SK-N-SH treated with all-trans-retinoic acid at 6 μM for 48 hours (cell line): Measurements from ENCODE around the gene MTCH1.

Experiments
- ATAC-seq: fragments of 200-7000 bp; cut with Tn5 transposase; 3 replicates; pipeline ENCODE4 v1.9.1; 2020; ENCODE audit warnings: mild to moderate bottlenecking, moderate library complexity
- ARNTL ChIP-seq: fragments of 450-650 bp; formaldehyde crosslinking; IDR thresholded peaks from 2 replicates; pipeline ENCODE4 v1.5.0; 2020; ENCODE audit warnings: low read depth, mild to moderate bottlenecking, moderate library complexity, borderline replicate concordance
- CSDC2 ChIP-seq: fragments of 250-450 bp; sonication (Bioruptor Pico); IDR thresholded peaks from 2 replicates; pipeline ENCODE4 v1.5.0; 2020; ENCODE audit warnings: mild to moderate bottlenecking, moderate library complexity
- CSRNP3 ChIP-seq: fragments of 250-450 bp; sonication (Bioruptor Pico); IDR thresholded peaks from 2 replicates; pipeline ENCODE4 v1.5.1; 2021; ENCODE audit warnings: mild to moderate bottlenecking, moderate library complexity
- ESRRG ChIP-seq: fragments of 250-450 bp; sonication (Bioruptor Pico); IDR thresholded peaks from 2 replicates; pipeline ENCODE4 v1.6.1; 2021; ENCODE audit warnings: mild to moderate bottlenecking
- ISL1 ChIP-seq: fragments of 250-450 bp; sonication (Bioruptor Pico); IDR thresholded peaks from 2 replicates; pipeline ENCODE4 v2.1.2; 2022; ENCODE audit warnings: mild to moderate bottlenecking, moderate library complexity
- OSR1 ChIP-seq: fragments of 250-450 bp; sonication (Bioruptor Pico); IDR thresholded peaks from 2 replicates; pipeline ENCODE4 v1.8.0; 2022; ENCODE audit warnings: moderate library complexity, mild to moderate bottlenecking, inconsistent platforms
- POU6F1 ChIP-seq: fragments of 250-450 bp; sonication (Bioruptor Pico); IDR thresholded peaks from 2 replicates; pipeline ENCODE4 v1.8.0; 2021; ENCODE audit warnings: low read depth, mild to moderate bottlenecking, moderate library complexity, borderline replicate concordance
- TCF4 ChIP-seq: fragments of 250-450 bp; sonication (Bioruptor Pico); IDR thresholded peaks from 2 replicates; pipeline ENCODE4 v1.8.0; 2021; ENCODE audit warnings: mild to moderate bottlenecking, moderate library complexity, borderline replicate concordance
- TSHZ2 ChIP-seq: fragments of 250-450 bp; sonication (Bioruptor Pico); IDR thresholded peaks from 2 replicates; pipeline ENCODE4 v1.5.0; 2020; ENCODE audit warnings: mild to moderate bottlenecking, moderate library complexity
- ZC3H10 ChIP-seq: fragments of 250-450 bp; sonication (Bioruptor Pico); IDR thresholded peaks from 2 replicates; pipeline ENCODE4 v1.5.1; 2021; ENCODE audit warnings: mild to moderate bottlenecking, moderate library complexity
- ZFP30 ChIP-seq: fragments of 450-650 bp; formaldehyde crosslinking; IDR thresholded peaks from 2 replicates; pipeline ENCODE4 v1.5.0; 2022; ENCODE audit warnings: mild to moderate bottlenecking, moderate library complexity
- ZNF565 ChIP-seq: fragments of 450-650 bp; formaldehyde crosslinking; conservative IDR thresholded peaks from 2 replicates; pipeline ENCODE4 v1.5.0; 2020; ENCODE audit warnings: low read depth, mild to moderate bottlenecking, moderate library complexity
- ZNF70 ChIP-seq: fragments of 450-650 bp; formaldehyde crosslinking; IDR thresholded peaks from 2 replicates; pipeline ENCODE4 v1.5.0; 2020; ENCODE audit warnings: mild to moderate bottlenecking, moderate library complexity
- ZNF8 ChIP-seq: fragments of 450-650 bp; formaldehyde crosslinking; IDR thresholded peaks from 2 replicates; pipeline ENCODE4 v1.5.0; 2020; ENCODE audit warnings: mild to moderate bottlenecking, moderate library complexity

Gene MTCH1

GRCh38 chr6:37005061-37005810 lies 19.2 kb upstream of the MTCH1 start, which contains the start of gene FGD2:
Gene FGD2, plus strand, starts transcription at chr6:37005655. Its CDS starts 163 bp downstream, at chr6:37005818.
- TF ChIP-seq ZNF70 (CRISPR knock-in tag), result no peak
- ATAC-seq, result no peak

- TF ChIP-seq TSHZ2, result no peak
- TF ChIP-seq ISL1 (CRISPR knock-in tag), result no peak
- no peak for TF ChIP-seq POU6F1 (CRISPR knock-in tag)
- TF ChIP-seq OSR1 (CRISPR knock-in tag), result no peak
- no peak for ATAC-seq
Measured at GRCh38 chr6:37004044-37004980, 18.3 kb upstream of the MTCH1 start.

- ATAC-seq, result no peak
Measured at GRCh38 chr6:36999751-37000125, 13.7 kb upstream of the MTCH1 start.

GRCh38 chr6:36999061-36999750 lies 13.2 kb upstream of the MTCH1 start:
- no peak for ATAC-seq
- TF ChIP-seq TCF4 (CRISPR knock-in tag), result no peak
- no peak for TF ChIP-seq POU6F1 (CRISPR knock-in tag)
- TF ChIP-seq CSDC2, result no peak
- TF ChIP-seq ZFP30 (CRISPR knock-in tag), result no peak
- no peak for TF ChIP-seq ZC3H10

More at GRCh38 chr6:36999751-37000125, 13.7 kb upstream of the MTCH1 start:
- no peak for TF ChIP-seq CSDC2
- no peak for TF ChIP-seq ARNTL (CRISPR knock-in tag)
- no peak for TF ChIP-seq CSRNP3 (CRISPR knock-in tag)

- TF ChIP-seq ZNF8, result no peak
- TF ChIP-seq ESRRG (CRISPR knock-in tag), result no peak
- no peak for TF ChIP-seq ZNF565
- TF ChIP-seq ARNTL (CRISPR knock-in tag), result no peak
- no peak for ATAC-seq
Measured at GRCh38 chr6:36998723-36999038, 12.7 kb upstream of the MTCH1 start.
